GM12875 (cell line): ENCODE measurements around the gene TMEM158.

Experiments used
- H3K4me3 ChIP-seq: one replicate; pipeline ENCODE4 v1.5.1; 2011; ENCODE audit warnings: low read depth, low read length, control low read depth
- CTCF ChIP-seq: IDR thresholded peaks from 2 replicates; pipeline ENCODE4 v1.5.1; 2011; ENCODE audit warnings: low read depth, mild to moderate bottlenecking, control low read depth, inconsistent platforms, low read length, moderate library complexity, borderline replicate concordance; ENCODE audit not compliant: insufficient read depth

The TMEM158 gene

DNA sequence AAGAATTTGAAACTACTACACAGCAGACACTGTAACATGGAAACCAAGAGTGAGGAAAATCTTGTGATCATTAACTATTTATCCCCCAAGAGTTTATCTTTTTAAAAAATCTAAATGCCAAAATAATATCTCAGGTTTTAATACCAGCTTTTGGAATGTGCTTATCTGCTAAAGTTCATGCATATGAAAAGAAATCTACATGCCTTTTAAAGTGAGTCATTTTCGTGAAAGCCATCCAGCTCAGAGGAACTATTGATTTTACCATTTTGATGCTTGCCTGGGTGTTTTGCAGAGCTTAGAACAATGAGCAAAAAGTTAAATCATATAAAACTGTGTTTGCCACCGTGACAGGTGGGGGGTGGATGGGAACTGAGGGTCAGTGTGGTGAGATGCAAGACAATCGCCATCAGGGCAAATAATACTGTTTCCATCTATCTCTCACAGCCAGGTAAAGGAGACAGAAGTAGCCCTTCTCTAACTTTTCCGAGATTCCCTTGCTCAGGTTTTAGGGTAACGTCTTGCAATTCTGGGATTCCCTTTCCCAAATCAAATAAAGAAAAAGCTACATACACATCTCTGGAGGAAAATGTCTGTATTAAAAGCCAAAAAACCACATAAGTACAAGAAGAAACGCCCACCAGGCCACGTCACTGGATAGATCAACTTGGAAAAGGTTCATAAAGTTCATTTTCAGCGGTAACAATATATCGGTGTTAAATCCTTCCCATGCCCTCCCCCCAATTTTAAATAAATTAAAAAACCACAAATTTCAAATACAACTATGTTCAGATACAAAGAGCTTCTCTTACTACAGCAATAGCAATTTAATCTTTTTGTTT is 2.0 kb downstream of the TMEM158 start:
- TF ChIP-seq CTCF, result no peak
- no peak overlapping the region for H3K4me3 ChIP-seq

- H3K4me3 ChIP-seq, result no peak overlapping the region
- no peak for TF ChIP-seq CTCF
These were observed 6.4 kb downstream of the TMEM158 start for GRCh38 chr3:45219694-45220093.

- H3K4me3 ChIP-seq, result no peak overlapping the region
- no peak for TF ChIP-seq CTCF
These were observed 7.3 kb downstream of the TMEM158 start for GRCh38 chr3:45218578-45219390.

GRCh38 chr3:45216021-45216609 is 10.0 kb downstream of the TMEM158 start:
- TF ChIP-seq CTCF, result no peak

DNA sequence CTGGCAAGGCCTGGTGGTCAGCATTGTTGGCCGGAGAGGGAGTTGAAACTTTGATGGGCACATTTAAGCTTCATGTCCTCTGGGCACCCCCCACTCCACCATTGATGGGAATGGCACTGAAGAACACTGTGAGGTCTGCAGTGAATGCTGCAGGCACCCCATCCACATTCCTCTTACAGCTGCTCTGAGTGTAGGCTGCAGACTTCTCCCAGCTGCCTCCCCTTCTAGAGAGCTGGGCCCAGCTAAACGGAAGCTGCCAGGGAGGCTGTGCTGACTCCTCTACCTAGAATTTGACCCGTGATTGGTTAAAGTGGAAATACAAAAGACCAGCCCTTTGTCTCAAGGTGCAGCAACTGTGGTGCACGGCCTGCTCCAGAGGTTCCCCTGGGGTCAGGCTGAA is 10.6 kb downstream of the TMEM158 start:
- no peak overlapping the region for H3K4me3 ChIP-seq
- TF ChIP-seq CTCF, result no peak

More at GRCh38 chr3:45216021-45216609, 10.0 kb downstream of the TMEM158 start:
- H3K4me3 ChIP-seq, result no peak overlapping the region

DNA sequence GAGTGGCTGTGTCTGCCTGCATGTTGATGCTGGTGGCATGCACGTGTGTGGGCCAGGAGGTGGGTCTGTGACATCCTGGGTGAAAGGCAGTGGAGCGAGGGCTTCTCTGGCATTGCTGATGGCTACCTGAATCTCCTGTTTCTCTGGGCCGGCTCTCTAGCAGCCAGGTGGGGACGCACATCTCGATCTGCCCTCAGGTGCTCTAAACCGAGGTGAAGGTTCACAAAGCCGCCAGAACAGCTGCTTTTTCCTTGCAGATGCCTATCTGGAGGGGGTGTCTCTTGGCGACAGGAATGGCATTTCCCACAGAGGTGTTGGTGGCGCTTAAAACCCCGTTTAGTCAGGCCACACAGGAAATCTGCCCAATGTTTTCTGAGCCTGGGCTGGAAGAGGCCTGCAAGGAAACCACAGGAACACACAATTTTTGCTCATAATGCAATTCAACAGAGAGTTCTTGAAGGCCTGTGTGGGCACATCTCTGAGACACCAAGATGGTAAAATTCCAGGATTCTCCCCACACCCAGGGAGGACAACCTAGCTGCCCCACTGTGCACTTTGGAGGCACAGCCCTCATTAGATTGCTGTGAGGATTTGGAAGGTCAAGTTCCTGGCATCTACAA is 11.9 kb downstream of the TMEM158 start:
- TF ChIP-seq CTCF, result no peak
- no peak overlapping the region for H3K4me3 ChIP-seq
